OCI-LY1 (cell line): ENCODE results near the gene TCERG1.
A peak's percentile ranks its signal among the peaks of the same experiment; 100 is the strongest.

ENCODE experiments used
- H2AFZ ChIP-seq: fragments of 200-600 bp; sonication (generic), shearing (Covaris generic); 2 replicates; pipeline ENCODE4 v1.6.0; 2014; ENCODE audit warnings: antibody characterized with exemption, mild to moderate bottlenecking, low read length
- H3F3A ChIP-seq: fragments of 200-600 bp; sonication (generic), shearing (Covaris generic); 2 replicates; pipeline ENCODE4 v1.6.0; 2014; ENCODE audit warnings: mild to moderate bottlenecking, antibody characterized with exemption, low read length, moderate library complexity; ENCODE audit not compliant: insufficient read depth
- H3K27ac ChIP-seq: fragments of 200-600 bp; sonication (generic); 2 replicates; pipeline ENCODE4 v1.5.1; 2014; ENCODE audit warnings: low read length, mixed run types, mild to moderate bottlenecking, low read depth; ENCODE audit not compliant: poor library complexity, severe bottlenecking
- H3K27me3 ChIP-seq: fragments of 200-600 bp; sonication (generic); 2 replicates; pipeline ENCODE4 v1.6.0; 2014; ENCODE audit warnings: antibody characterized with exemption, mild to moderate bottlenecking, low read length, moderate library complexity; ENCODE audit not compliant: insufficient read depth
- H3K36me3 ChIP-seq: fragments of 200-600 bp; sonication (generic); 2 replicates; pipeline ENCODE4 v1.6.1; 2014; ENCODE audit warnings: mild to moderate bottlenecking, antibody characterized with exemption, low read length, moderate library complexity, mixed read lengths; ENCODE audit not compliant: insufficient read depth
- H3K4me1 ChIP-seq: fragments of 200-600 bp; sonication (generic); 2 replicates; pipeline ENCODE4 v1.5.1; 2014; ENCODE audit warnings: mild to moderate bottlenecking, low read length, moderate library complexity; ENCODE audit not compliant: insufficient read depth, severe bottlenecking
- H3K4me2 ChIP-seq: fragments of 200-600 bp; sonication (generic), shearing (Covaris generic); 2 replicates; pipeline ENCODE4 v1.6.1; 2014; ENCODE audit warnings: low read length
- H3K4me3 ChIP-seq: fragments of 200-600 bp; sonication (generic); 2 replicates; pipeline ENCODE4 v1.5.1; 2014; ENCODE audit warnings: low read length, low read depth, mild to moderate bottlenecking, mixed read lengths; ENCODE audit not compliant: poor library complexity, severe bottlenecking
- H3K79me2 ChIP-seq: fragments of 200-600 bp; shearing (Covaris generic); 2 replicates; pipeline ENCODE4 v1.6.1; 2016; ENCODE audit warnings: mixed run types, low read length, mixed read lengths; ENCODE audit not compliant: insufficient read depth
- H3K9ac ChIP-seq: fragments of 200-600 bp; sonication (generic), shearing (Covaris generic); 2 replicates; pipeline ENCODE4 v1.6.1; 2014; ENCODE audit warnings: mild to moderate bottlenecking, low read length, mixed read lengths
- H3K9me2 ChIP-seq: fragments of 200-600 bp; sonication (generic), shearing (Covaris generic); 2 replicates; pipeline ENCODE4 v1.6.1; 2014; ENCODE audit warnings: low read depth, mild to moderate bottlenecking, low read length, mixed read lengths
- H3K9me3 ChIP-seq: fragments of 200-600 bp; shearing (Covaris generic); 2 replicates; pipeline ENCODE4 v1.6.1; 2014; ENCODE audit warnings: low read length, mixed read lengths
- H4K20me1 ChIP-seq: fragments of 200-600 bp; sonication (generic), shearing (Covaris generic); 2 replicates; pipeline ENCODE4 v1.6.0; 2016; ENCODE audit warnings: mild to moderate bottlenecking, low read length; ENCODE audit not compliant: insufficient read depth
- EZH2 ChIP-seq: fragments of 200-600 bp; sonication (generic), shearing (Covaris generic); IDR thresholded peaks from 2 replicates; pipeline ENCODE4 v1.8.0; 2017; ENCODE audit warnings: borderline replicate concordance, mixed run types, mild to moderate bottlenecking, antibody characterized with exemption, low read length, moderate library complexity, mixed read lengths
- TF ChIP-seq, protein P1 (sequence below): fragments of 200-600 bp; sonication (generic), shearing (Covaris generic); IDR thresholded peaks from 2 replicates; pipeline ENCODE4 v1.5.1; 2017; ENCODE audit warnings: mild to moderate bottlenecking, antibody characterized with exemption, low read length, moderate library complexity, mixed read lengths

Gene TCERG1

DNA sequence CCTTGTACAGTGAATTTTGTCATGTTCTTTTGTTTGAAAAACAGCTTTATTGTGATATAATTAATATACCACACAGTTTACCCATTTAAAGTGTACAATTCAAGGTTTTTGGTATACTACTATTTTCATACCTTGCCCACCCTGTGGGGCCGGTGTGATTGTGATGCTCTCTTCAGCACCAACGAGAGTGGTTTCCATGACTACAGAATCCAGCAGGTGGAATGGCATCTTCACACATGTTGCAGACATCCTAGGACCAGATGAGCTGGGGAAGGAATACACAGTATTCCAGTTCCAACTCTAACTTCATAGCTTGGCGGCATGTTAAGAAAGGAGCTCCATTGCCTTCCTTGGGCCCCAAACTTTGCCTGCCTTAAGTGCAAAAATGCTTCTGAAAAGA lies 76.6 kb downstream of the TCERG1 start:
- Histone ChIP-seq H3K27me3 (no peaks in the 10 kb centered on the region), H3K4me3 (no peak overlapping the region), H3K9me3 (no peaks in the 10 kb centered on the region), H3F3A (no peaks in the 10 kb centered on the region), H3K9ac (no peak overlapping the region), H3K4me2 (no peak overlapping the region), H2AFZ (no peak overlapping the region), H3K36me3 (no peaks in the 10 kb centered on the region), H3K79me2 (no peaks in the 10 kb centered on the region), H3K9me2 (no peaks in the 10 kb centered on the region), H3K4me1 (no peaks in the 10 kb centered on the region), H3K27ac (no peak overlapping the region), H4K20me1 (no peaks in the 10 kb centered on the region)
- no peak for TF ChIP-seq EZH2
- TF ChIP-seq, protein P1, sequence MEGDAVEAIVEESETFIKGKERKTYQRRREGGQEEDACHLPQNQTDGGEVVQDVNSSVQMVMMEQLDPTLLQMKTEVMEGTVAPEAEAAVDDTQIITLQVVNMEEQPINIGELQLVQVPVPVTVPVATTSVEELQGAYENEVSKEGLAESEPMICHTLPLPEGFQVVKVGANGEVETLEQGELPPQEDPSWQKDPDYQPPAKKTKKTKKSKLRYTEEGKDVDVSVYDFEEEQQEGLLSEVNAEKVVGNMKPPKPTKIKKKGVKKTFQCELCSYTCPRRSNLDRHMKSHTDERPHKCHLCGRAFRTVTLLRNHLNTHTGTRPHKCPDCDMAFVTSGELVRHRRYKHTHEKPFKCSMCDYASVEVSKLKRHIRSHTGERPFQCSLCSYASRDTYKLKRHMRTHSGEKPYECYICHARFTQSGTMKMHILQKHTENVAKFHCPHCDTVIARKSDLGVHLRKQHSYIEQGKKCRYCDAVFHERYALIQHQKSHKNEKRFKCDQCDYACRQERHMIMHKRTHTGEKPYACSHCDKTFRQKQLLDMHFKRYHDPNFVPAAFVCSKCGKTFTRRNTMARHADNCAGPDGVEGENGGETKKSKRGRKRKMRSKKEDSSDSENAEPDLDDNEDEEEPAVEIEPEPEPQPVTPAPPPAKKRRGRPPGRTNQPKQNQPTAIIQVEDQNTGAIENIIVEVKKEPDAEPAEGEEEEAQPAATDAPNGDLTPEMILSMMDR, result no peak

DNA sequence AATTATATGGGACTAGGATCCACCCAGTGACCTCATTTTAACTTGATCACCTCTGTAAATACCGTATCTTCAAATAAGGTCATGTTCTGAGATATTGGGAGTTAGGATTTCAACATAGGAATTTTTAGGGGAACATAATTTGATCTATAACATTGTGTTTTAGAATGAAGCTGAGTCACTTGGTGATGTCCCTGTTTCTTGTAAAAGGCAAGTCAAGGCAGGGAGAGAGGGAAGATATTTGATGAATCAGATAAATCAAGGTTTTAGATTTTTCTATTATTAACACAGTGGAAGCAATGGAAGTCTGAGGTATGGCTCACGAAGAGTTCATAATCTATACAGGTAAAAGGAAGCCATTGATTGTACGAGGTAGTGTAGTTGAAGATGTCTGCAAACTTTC lies 80.7 kb downstream of the TCERG1 start:
- no peak overlapping the region for H3K4me2 ChIP-seq
- H3K36me3 ChIP-seq, result no peaks in the 10 kb centered on the region
- no peak overlapping the region for H3K4me3 ChIP-seq
- no peaks in the 10 kb centered on the region for H3K9me2 ChIP-seq
- TF ChIP-seq, protein P1, result no peak
- no peak for TF ChIP-seq EZH2
- no peak overlapping the region for H2AFZ ChIP-seq
- H3K4me1 ChIP-seq, result no peaks in the 10 kb centered on the region
- no peaks in the 10 kb centered on the region for H3F3A ChIP-seq
- H4K20me1 ChIP-seq, result no peaks in the 10 kb centered on the region
- H3K9me3 ChIP-seq, result no peaks in the 10 kb centered on the region
- H3K27ac ChIP-seq, result no peak overlapping the region
- H3K9ac ChIP-seq, result no peak overlapping the region
- no peaks in the 10 kb centered on the region for H3K79me2 ChIP-seq
- no peaks in the 10 kb centered on the region for H3K27me3 ChIP-seq

DNA sequence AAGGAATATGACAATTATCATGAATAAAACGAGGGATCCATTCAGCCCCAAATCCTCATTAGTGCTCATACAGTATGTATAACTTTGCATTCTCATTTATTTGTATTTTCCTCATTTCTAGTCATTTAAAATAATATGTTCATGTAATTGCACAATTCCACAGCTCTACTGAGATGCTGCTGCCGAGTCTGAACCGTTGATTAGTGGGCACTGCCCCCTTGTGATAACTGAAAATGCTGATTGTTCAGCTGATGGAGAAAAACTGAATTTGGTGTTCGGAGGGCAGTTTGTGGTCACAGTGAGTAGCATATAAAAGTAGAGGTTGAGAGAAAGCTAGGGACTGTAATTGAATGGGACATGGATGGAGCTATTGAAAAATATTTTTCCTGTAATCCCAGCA lies 81.1 kb downstream of the TCERG1 start:
- H3K4me2 ChIP-seq, result no peak overlapping the region
- no peaks in the 10 kb centered on the region for H3K9me3 ChIP-seq
- H2AFZ ChIP-seq, result no peak overlapping the region
- H3K27ac ChIP-seq, result no peak overlapping the region
- no peaks in the 10 kb centered on the region for H3K27me3 ChIP-seq
- no peaks in the 10 kb centered on the region for H3F3A ChIP-seq
- no peak overlapping the region for H3K4me3 ChIP-seq
- H3K9me2 ChIP-seq, result no peaks in the 10 kb centered on the region
- H3K9ac ChIP-seq, result no peak overlapping the region
- no peak for TF ChIP-seq EZH2
- TF ChIP-seq, protein P1, result peak; percentile 41; the same call in 1 of the 2 replicates
- H3K4me1 ChIP-seq, result no peaks in the 10 kb centered on the region
- no peaks in the 10 kb centered on the region for H4K20me1 ChIP-seq
- H3K79me2 ChIP-seq, result no peaks in the 10 kb centered on the region
- H3K36me3 ChIP-seq, result no peaks in the 10 kb centered on the region
